ENCODE measurements around the gene SLC16A10. TPM values are rescaled to one million over a fixed set of nuclear protein-coding genes. Genes with fewer than 3 reads are reported as not detected.

The SLC16A10 gene
- total RNA-seq, 4 donors from 2014 or later = 18.7 to 35.8 (median 22.1) TPM

- Histone ChIP-seq H3K4me3 (replicated peaks in 1 of 3) (no peak overlapping the region), H3K27me3 (no peaks in the 10 kb centered on the region), H3K27ac (no peak overlapping the region), H3K9me3 (no peaks in the 10 kb centered on the region), H3K36me3 (peaks cover 12% of the 10 kb centered on the region in 2 donors), H3K4me1 (peaks cover 9 to 11% of the 10 kb centered on the region in 2 donors)
- no peak for TF ChIP-seq POLR2A (IDR thresholded peaks at IDR 0.05)
- TF ChIP-seq CTCF (IDR thresholded peaks at IDR 0.05) = no peak
- no peak for DNase-seq
- 92 to 97% methylated on average over 4 of the region's 4 CpGs for WGBS, 2 donors
- intact Hi-C loops (cut with DNase I) = loop anchor here (10.0 kb wide), 1 partner anchor 781 kb away; no protein-coding TSS in a partner anchor
These were observed 176.5 kb downstream of the SLC16A10 start for GRCh38 chr6:111263837-111264236.

- Histone ChIP-seq H3K4me3 (replicated peaks in 1 of 3) (no peak overlapping the region), H3K9me3 (no peaks in the 10 kb centered on the region), H3K27ac (no peak overlapping the region), H3K27me3 (no peaks in the 10 kb centered on the region), H3K36me3 (peaks cover 12% of the 10 kb centered on the region in 2 donors), H3K4me1 (no peaks in the 10 kb centered on the region)
- intact Hi-C loops (cut with DNase I) = loop anchor here (10.0 kb wide), 1 partner anchor 779 kb away; no protein-coding TSS in a partner anchor
- TF ChIP-seq POLR2A (IDR thresholded peaks at IDR 0.05) (no peak), CTCF (IDR thresholded peaks at IDR 0.05) (no peak)
- WGBS, 2 donors = 93 to 96% methylated on average over 6 of the region's 6 CpGs
- DNase-seq = no peak
These were observed 178.5 kb downstream of the SLC16A10 start for GRCh38 chr6:111265842-111266241.

- Histone ChIP-seq H3K4me1 (no peaks in the 10 kb centered on the region), H3K27ac (no peak overlapping the region), H3K4me3 (replicated peaks in 1 of 3) (no peak overlapping the region), H3K9me3 (no peaks in the 10 kb centered on the region), H3K36me3 (peaks cover 12% of the 10 kb centered on the region in 2 donors), H3K27me3 (no peaks in the 10 kb centered on the region)
- no peak for TF ChIP-seq POLR2A (IDR thresholded peaks at IDR 0.05)
- no peak for TF ChIP-seq CTCF (IDR thresholded peaks at IDR 0.05)
- no peak for DNase-seq
- 97 to 98% methylated on average over 2 of the region's 2 CpGs for WGBS, 2 donors
- intact Hi-C loops (cut with DNase I) = loop anchor here (10.0 kb wide), 1 partner anchor 779 kb away; no protein-coding TSS in a partner anchor
These were observed 179.0 kb downstream of the SLC16A10 start for GRCh38 chr6:111266276-111266675.

GRCh38 chr6:111267764-111268333 is 180.5 kb downstream of the SLC16A10 start:
- Histone ChIP-seq H3K27me3 (no peaks in the 10 kb centered on the region), H3K27ac (no peak overlapping the region), H3K4me1 (no peaks in the 10 kb centered on the region), H3K4me3 (replicated peaks in 1 of 3) (no peak overlapping the region), H3K9me3 (no peaks in the 10 kb centered on the region), H3K36me3 (peaks cover 12% of the 10 kb centered on the region in 2 donors)
- no peak for TF ChIP-seq CTCF (IDR thresholded peaks at IDR 0.05)
- intact Hi-C loops (cut with DNase I) = loop anchor here (10.0 kb wide), 1 partner anchor 777 kb away; no protein-coding TSS in a partner anchor
- DNase-seq = no peak
- 95 to 99% methylated on average over 7 of the region's 7 CpGs for WGBS, 2 donors

GRCh38 chr6:111269401-111269970 is 182.2 kb downstream of the SLC16A10 start:
- Histone ChIP-seq H3K36me3 (peaks cover 12 to 19% of the 10 kb centered on the region in 2 donors), H3K27me3 (no peaks in the 10 kb centered on the region), H3K9me3 (no peaks in the 10 kb centered on the region), H3K27ac (no peak overlapping the region), H3K4me3 (replicated peaks in 1 of 3) (no peak overlapping the region), H3K4me1 (no peaks in the 10 kb centered on the region)
- no peak for TF ChIP-seq POLR2A (IDR thresholded peaks at IDR 0.05)
- TF ChIP-seq CTCF (IDR thresholded peaks at IDR 0.05) = no peak
- WGBS, 2 donors = 100% methylated on average over 1 of the region's 1 CpG
- DNase-seq = no peak
- intact Hi-C loops (cut with DNase I) = loop anchor here (10.0 kb wide), 1 partner anchor 775 kb away; no protein-coding TSS in a partner anchor

All from thyroid gland (tissue), 4 donors.